Liver (tissue), 3 donors: Measurements from ENCODE around the gene MEF2B.

Experiments
- GABPA ChIP-seq, 2 donors: IDR thresholded peaks in 1 of 2; conservative IDR thresholded peaks in 1 of 2; 2 replicates each; pipeline ENCODE4 v1.6.1; 2016; ENCODE audit warnings: antibody characterized with exemption in 2 of 2, mild to moderate bottlenecking in 1 of 2, moderate library complexity in 1 of 2
- HNF4A ChIP-seq, 2 donors: conservative IDR thresholded peaks; 2 replicates each; pipeline ENCODE4 v1.6.1; 2016; ENCODE audit warnings: antibody characterized with exemption in 2 of 2, mild to moderate bottlenecking in 2 of 2
- JUND ChIP-seq, 2 donors: IDR thresholded peaks; 2 replicates each; pipeline ENCODE4 v1.6.1; 2016; ENCODE audit warnings: antibody characterized with exemption in 2 of 2
- RAD21 ChIP-seq, 2 donors: IDR thresholded peaks; 2 replicates each; pipeline ENCODE4 v1.6.1; 2016; ENCODE audit warnings: antibody characterized with exemption in 2 of 2, mild to moderate bottlenecking in 2 of 2
- SP1 ChIP-seq: IDR thresholded peaks from 2 replicates; pipeline ENCODE4 v1.6.1; 2018; ENCODE audit warnings: antibody characterized with exemption, mild to moderate bottlenecking
- TAF1 ChIP-seq: conservative IDR thresholded peaks from 2 replicates; pipeline ENCODE4 v1.6.1; 2016; ENCODE audit warnings: antibody characterized with exemption, mild to moderate bottlenecking
- YY1 ChIP-seq: IDR thresholded peaks from 2 replicates; pipeline ENCODE4 v1.6.1; 2016; ENCODE audit warnings: antibody characterized with exemption, mild to moderate bottlenecking
- TF ChIP-seq, protein P1 (sequence below): fragments of 150-350 bp; IDR thresholded peaks from 2 replicates; pipeline ENCODE4 v1.5.1; 2017; ENCODE audit warnings: improper control_type of control experiment, low read depth, low read length; ENCODE audit not compliant: missing input control
- TF ChIP-seq, protein P2 (sequence below): IDR thresholded peaks from 2 replicates; pipeline ENCODE4 v1.6.1; 2016; ENCODE audit warnings: antibody characterized with exemption
- TF ChIP-seq, protein P3 (sequence below): IDR thresholded peaks from 2 replicates; pipeline ENCODE4 v1.6.1; 2016; ENCODE audit warnings: antibody characterized with exemption
- TF ChIP-seq, protein P4 (sequence below): IDR thresholded peaks from 2 replicates; pipeline ENCODE4 v1.6.1; 2016; ENCODE audit warnings: antibody characterized with exemption
- donor health status: healthy.
- donor health status: healthy.

DNA sequence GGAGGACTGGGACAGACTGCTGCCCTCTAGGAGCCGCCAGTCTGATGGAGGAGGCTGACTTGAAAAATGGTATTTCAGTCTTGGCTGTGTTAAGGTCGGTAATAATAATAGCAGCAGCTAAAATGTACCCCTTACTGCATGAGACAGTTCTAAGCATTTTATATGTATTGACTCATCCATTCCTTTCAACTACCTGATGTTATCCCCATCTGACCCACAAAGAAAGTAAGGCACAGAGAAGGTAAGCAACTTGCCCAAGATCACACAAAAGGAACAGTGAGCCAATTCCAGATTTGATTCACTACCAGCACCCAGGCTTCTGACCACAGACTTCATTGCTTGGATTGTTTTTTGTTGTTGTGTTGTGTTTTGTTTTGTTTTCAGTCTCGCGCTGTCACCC is 45.7 kb upstream of the MEF2B start:
- TF ChIP-seq, protein P1, sequence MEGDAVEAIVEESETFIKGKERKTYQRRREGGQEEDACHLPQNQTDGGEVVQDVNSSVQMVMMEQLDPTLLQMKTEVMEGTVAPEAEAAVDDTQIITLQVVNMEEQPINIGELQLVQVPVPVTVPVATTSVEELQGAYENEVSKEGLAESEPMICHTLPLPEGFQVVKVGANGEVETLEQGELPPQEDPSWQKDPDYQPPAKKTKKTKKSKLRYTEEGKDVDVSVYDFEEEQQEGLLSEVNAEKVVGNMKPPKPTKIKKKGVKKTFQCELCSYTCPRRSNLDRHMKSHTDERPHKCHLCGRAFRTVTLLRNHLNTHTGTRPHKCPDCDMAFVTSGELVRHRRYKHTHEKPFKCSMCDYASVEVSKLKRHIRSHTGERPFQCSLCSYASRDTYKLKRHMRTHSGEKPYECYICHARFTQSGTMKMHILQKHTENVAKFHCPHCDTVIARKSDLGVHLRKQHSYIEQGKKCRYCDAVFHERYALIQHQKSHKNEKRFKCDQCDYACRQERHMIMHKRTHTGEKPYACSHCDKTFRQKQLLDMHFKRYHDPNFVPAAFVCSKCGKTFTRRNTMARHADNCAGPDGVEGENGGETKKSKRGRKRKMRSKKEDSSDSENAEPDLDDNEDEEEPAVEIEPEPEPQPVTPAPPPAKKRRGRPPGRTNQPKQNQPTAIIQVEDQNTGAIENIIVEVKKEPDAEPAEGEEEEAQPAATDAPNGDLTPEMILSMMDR = no peak
- TF ChIP-seq YY1 = no peak
- no peak for TF ChIP-seq SP1
- TF ChIP-seq RAD21 (IDR thresholded peaks at IDR 0.05) = no peak
- TF ChIP-seq, protein P2, sequence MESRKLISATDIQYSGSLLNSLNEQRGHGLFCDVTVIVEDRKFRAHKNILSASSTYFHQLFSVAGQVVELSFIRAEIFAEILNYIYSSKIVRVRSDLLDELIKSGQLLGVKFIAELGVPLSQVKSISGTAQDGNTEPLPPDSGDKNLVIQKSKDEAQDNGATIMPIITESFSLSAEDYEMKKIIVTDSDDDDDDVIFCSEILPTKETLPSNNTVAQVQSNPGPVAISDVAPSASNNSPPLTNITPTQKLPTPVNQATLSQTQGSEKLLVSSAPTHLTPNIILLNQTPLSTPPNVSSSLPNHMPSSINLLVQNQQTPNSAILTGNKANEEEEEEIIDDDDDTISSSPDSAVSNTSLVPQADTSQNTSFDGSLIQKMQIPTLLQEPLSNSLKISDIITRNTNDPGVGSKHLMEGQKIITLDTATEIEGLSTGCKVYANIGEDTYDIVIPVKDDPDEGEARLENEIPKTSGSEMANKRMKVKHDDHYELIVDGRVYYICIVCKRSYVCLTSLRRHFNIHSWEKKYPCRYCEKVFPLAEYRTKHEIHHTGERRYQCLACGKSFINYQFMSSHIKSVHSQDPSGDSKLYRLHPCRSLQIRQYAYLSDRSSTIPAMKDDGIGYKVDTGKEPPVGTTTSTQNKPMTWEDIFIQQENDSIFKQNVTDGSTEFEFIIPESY = no peak
- TF ChIP-seq, protein P3, sequence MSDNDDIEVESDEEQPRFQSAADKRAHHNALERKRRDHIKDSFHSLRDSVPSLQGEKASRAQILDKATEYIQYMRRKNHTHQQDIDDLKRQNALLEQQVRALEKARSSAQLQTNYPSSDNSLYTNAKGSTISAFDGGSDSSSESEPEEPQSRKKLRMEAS = no peak
- no peak for TF ChIP-seq TAF1
- TF ChIP-seq JUND (IDR thresholded peaks at IDR 0.05) = no peak
- TF ChIP-seq, protein P4, sequence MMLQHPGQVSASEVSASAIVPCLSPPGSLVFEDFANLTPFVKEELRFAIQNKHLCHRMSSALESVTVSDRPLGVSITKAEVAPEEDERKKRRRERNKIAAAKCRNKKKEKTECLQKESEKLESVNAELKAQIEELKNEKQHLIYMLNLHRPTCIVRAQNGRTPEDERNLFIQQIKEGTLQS = no peak
- TF ChIP-seq GABPA (IDR thresholded peaks at IDR 0.05 in 1 of 2, conservative IDR thresholded peaks at IDR 0.05 in 1 of 2) = no peak
- TF ChIP-seq HNF4A (conservative IDR thresholded peaks at IDR 0.05) = no peak
